Gastroesophageal sphincter (tissue), 4 donors: Measurements from ENCODE around the gene KLHDC7A. TPM values are rescaled to one million over a fixed set of nuclear protein-coding genes. Genes with fewer than 3 reads are reported as not detected.

Experiments
- ATAC-seq: fragments of 150-250 bp; one replicate; pipeline ENCODE4 v1.9.1; 2016; ENCODE audit warnings: mild to moderate bottlenecking, moderate library complexity
- H3K27ac ChIP-seq, 4 donors: fragments of 200-600 bp; sonication (generic) in 3 of 4; 1 replicate in 3 of 4; 2 replicates in 1 of 4; pipeline ENCODE4 v1.5.1; 2016 to 2019
- H3K27me3 ChIP-seq: fragments of 200-600 bp; sonication (generic); one replicate; pipeline ENCODE4 v1.5.1; 2019
- H3K36me3 ChIP-seq, 2 donors: fragments of 200-600 bp; sonication (generic); one replicate each; pipeline ENCODE4 v1.5.1; 2019; ENCODE audit warnings: control low read depth in 1 of 2
- H3K4me1 ChIP-seq, 3 donors: fragments of 200-600 bp; sonication (generic); 1 replicate in 2 of 3; 2 replicates in 1 of 3; pipeline ENCODE4 v1.5.1; 2016 to 2019; ENCODE audit warnings: control low read depth in 2 of 3
- H3K4me3 ChIP-seq, 2 donors: fragments of 200-600 bp; sonication (generic); one replicate each; pipeline ENCODE4 v1.5.1; 2019; ENCODE audit warnings: mild to moderate bottlenecking in 1 of 2, moderate library complexity in 1 of 2
- H3K9me3 ChIP-seq, 3 donors: fragments of 200-600 bp; sonication (generic); one replicate each; pipeline ENCODE4 v1.5.1; 2017 to 2019; ENCODE audit warnings: control low read depth in 2 of 3
- EP300 ChIP-seq: sonication (generic); formaldehyde crosslinking; IDR thresholded peaks from one replicate; pipeline ENCODE4 v1.6.1; 2017; ENCODE audit warnings: antibody characterized with exemption, mild to moderate bottlenecking
- POLR2A ChIP-seq, 2 donors: fragments of 450-650 bp; IDR thresholded peaks; one replicate each; pipeline ENCODE4 v1.6.1; 2017; ENCODE audit warnings: antibody characterized with exemption in 2 of 2, mild to moderate bottlenecking in 2 of 2, moderate library complexity in 1 of 2
- POLR2AphosphoS5 ChIP-seq: sonication (generic); formaldehyde crosslinking; IDR thresholded peaks from one replicate; pipeline ENCODE4 v1.6.1; 2017; ENCODE audit warnings: antibody characterized with exemption
- WGBS, 2 donors: methylation state at CpG; one replicate each; pipeline ENCODE4 v1.1.5; 2018; ENCODE audit warnings: low coverage in 1 of 2; 5-methylcytosine and 5-hydroxymethylcytosine counted together
- small RNA-seq, 4 donors: library from RNA; depleted of rRNA; stranded (forward); fragments of <200 nt; gene quantifications; one replicate each; pipeline ENCODE3, GENCODE V24; 2016
- total RNA-seq, 4 donors: library from RNA; depleted of rRNA; stranded (reverse); fragments of >200 nt; gene quantifications; one replicate each; pipeline ENCODE4 v1.1.0, GENCODE V29; 2016
- TF ChIP-seq, protein P1 (sequence below), 4 experiments: fragments of 200-600 bp in 2 of 4; fragments of 450-650 bp in 2 of 4; sonication (generic) in 1 of 4; IDR thresholded peaks; one replicate each; pipeline ENCODE4 v1.5.1; 2017 to 2019; ENCODE audit warnings: antibody characterized with exemption in 4 of 4, mild to moderate bottlenecking in 2 of 4, moderate library complexity in 2 of 4

The KLHDC7A gene
- total RNA-seq, 4 donors from 2014 or later = 0.22 TPM; not detected in 3

DNA sequence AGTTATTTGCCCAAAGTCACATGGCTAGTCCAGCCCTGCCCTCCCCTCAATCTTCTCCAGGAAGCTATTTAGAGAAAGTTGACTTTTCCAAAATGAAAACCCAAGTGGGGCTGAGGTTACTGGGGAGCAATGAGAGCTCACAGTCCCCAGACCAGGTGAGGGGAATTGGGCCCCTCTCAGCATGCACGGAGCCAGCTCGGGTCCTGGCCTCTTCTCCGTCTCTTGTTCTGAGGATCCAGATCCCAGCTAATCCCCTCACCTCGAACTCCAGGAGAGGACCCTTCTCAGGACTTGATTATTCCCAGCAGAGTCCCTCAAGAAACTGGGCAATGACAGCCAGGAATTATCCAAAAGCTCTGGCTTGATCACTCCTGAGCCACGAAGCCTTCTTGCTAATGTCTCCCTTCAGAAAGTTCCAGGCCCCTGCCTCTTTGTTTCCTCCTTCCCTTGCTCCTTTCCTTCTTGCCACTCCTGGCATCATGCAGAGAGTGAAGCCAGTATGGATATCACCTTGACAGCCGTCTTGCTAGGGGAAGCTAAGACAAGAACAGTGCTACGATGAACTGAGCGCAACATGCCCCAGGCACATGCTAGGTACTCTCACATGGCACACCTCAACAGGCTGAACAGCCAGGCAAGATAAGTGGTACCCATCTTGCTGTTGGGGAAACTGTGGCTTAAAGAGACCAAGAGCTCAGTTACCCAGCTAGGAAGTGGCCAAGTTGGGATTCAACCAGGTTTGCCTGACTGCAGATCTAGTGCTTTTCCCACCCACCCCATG lies 51.9 kb downstream of the KLHDC7A start:
- TF ChIP-seq POLR2AphosphoS5 (no peak), POLR2A (IDR thresholded peaks at IDR 0.05) (no peak), EP300 (no peak)
- TF ChIP-seq, protein P1, sequence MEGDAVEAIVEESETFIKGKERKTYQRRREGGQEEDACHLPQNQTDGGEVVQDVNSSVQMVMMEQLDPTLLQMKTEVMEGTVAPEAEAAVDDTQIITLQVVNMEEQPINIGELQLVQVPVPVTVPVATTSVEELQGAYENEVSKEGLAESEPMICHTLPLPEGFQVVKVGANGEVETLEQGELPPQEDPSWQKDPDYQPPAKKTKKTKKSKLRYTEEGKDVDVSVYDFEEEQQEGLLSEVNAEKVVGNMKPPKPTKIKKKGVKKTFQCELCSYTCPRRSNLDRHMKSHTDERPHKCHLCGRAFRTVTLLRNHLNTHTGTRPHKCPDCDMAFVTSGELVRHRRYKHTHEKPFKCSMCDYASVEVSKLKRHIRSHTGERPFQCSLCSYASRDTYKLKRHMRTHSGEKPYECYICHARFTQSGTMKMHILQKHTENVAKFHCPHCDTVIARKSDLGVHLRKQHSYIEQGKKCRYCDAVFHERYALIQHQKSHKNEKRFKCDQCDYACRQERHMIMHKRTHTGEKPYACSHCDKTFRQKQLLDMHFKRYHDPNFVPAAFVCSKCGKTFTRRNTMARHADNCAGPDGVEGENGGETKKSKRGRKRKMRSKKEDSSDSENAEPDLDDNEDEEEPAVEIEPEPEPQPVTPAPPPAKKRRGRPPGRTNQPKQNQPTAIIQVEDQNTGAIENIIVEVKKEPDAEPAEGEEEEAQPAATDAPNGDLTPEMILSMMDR (IDR thresholded peaks at IDR 0.05) = no peak
- Histone ChIP-seq H3K27ac (no peak overlapping the region), H3K27me3 (peaks cover 89% of the 10 kb centered on the region), H3K36me3 (no peaks in the 10 kb centered on the region), H3K9me3 (no peaks in the 10 kb centered on the region), H3K4me3 (no peak overlapping the region), H3K4me1 (no peaks in the 10 kb centered on the region)
- WGBS, 2 donors = 49 to 59% methylated on average over 3 to 4 of the region's 8 CpGs
- ATAC-seq = no peak

DNA sequence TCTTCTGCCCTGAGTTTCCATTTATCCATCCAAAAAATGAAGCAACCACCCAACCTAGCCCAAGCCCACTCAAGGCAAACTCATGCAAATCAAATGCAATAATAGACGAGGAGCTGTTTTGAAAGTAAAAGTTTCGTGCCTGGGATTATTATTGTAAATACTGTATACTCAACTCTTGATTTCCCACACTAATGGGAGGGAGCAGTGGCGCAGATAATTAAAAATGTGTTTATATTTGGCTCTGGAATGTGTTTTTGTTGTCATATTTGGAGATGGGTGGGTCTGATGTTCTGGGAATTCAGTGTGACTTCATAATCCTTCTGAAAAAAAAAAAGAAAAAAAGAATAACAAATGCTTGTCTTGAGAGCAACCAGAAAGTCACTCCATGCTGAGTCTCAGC lies 52.5 kb downstream of the KLHDC7A start:
- WGBS, 2 donors = 25 to 53% methylated on average over 2 to 3 of the region's 3 CpGs
- H3K9me3 ChIP-seq = no peaks in the 10 kb centered on the region
- no peak overlapping the region for H3K27ac ChIP-seq
- H3K36me3 ChIP-seq = no peaks in the 10 kb centered on the region
- TF ChIP-seq, protein P1 (IDR thresholded peaks at IDR 0.05) = no peak
- TF ChIP-seq POLR2AphosphoS5 (no peak), POLR2A (IDR thresholded peaks at IDR 0.05) (no peak), EP300 (no peak)
- H3K27me3 ChIP-seq = peaks cover 89% of the 10 kb centered on the region
- no peak for ATAC-seq
- no peaks in the 10 kb centered on the region for H3K4me1 ChIP-seq
- no peak overlapping the region for H3K4me3 ChIP-seq

DNA sequence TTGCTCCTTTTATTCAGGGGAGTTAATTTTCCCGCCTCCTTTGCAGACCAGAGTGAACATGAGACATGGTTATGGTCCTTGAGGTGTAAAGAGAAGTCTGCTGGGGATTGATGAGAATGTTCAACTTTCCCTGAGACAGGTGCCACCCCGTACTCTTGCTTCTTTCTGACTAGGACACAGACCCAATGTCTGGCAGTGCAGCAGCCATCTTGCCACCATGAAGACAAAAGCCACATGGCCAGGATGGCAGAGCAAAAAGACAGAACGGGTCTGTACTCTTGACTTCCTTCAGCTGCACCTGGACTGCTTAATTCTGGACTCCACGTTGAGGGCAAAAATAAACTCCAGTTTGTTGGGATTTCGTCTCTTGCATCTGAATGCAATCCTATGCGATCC lies 54.1 kb downstream of the KLHDC7A start:
- Histone ChIP-seq H3K9me3 (no peaks in the 10 kb centered on the region), H3K4me3 (no peak overlapping the region), H3K36me3 (no peaks in the 10 kb centered on the region), H3K27me3 (peaks cover 88% of the 10 kb centered on the region), H3K27ac (no peak overlapping the region), H3K4me1 (no peaks in the 10 kb centered on the region)
- no peak for TF ChIP-seq POLR2A (IDR thresholded peaks at IDR 0.05)
- no peak for TF ChIP-seq POLR2AphosphoS5
- TF ChIP-seq, protein P1 (IDR thresholded peaks at IDR 0.05) = no peak
- TF ChIP-seq EP300 = no peak
- 63 to 69% methylated on average over 4 to 6 of the region's 6 CpGs for WGBS, 2 donors
- ATAC-seq = no peak

Small RNA genes lying within 50 kb of the gene (small RNA-seq; reads per million reads assigned to genes)
- 0 reads per million in 4 donors for gene DYNLL1P3

Other genes with a start within 250 kb of the KLHDC7A start
- not detected for gene PAX7, start 149.9 kb downstream of the KLHDC7A start, total RNA-seq